ENCODE measurements around the gene SEC24D.

DNA sequence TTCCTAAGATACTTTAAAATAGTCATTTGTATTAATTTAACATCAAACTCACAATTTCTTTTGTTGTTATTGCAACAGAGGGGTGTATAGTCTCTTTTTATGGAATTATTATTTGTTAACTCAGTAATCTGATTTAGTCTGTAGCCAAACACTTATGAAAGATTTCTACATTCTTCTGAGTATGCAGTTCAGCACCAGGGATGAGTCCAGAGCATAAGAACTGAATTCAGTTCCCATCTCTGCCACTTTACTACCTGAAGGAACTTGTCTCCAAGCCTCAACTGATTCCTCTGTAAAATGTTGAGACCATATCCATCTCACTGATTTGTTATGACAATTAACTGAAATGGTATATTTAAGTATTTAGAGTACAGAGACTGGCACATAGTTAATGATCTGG, 105.2 kb downstream of the SEC24D start:
- TF ChIP-seq POLR2A (IDR thresholded peaks at IDR 0.05; ENCODE audit: control extremely low read depth in 1 of 2, low read depth in 2 of 2, low read length in 2 of 2), result no peak
- TF ChIP-seq, protein P1, sequence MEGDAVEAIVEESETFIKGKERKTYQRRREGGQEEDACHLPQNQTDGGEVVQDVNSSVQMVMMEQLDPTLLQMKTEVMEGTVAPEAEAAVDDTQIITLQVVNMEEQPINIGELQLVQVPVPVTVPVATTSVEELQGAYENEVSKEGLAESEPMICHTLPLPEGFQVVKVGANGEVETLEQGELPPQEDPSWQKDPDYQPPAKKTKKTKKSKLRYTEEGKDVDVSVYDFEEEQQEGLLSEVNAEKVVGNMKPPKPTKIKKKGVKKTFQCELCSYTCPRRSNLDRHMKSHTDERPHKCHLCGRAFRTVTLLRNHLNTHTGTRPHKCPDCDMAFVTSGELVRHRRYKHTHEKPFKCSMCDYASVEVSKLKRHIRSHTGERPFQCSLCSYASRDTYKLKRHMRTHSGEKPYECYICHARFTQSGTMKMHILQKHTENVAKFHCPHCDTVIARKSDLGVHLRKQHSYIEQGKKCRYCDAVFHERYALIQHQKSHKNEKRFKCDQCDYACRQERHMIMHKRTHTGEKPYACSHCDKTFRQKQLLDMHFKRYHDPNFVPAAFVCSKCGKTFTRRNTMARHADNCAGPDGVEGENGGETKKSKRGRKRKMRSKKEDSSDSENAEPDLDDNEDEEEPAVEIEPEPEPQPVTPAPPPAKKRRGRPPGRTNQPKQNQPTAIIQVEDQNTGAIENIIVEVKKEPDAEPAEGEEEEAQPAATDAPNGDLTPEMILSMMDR (IDR thresholded peaks at IDR 0.05; ENCODE audit: control extremely low read depth in 1 of 3, insufficient read depth in 1 of 3, low read depth in 1 of 3, low read length in 3 of 3), result no peak
- TF ChIP-seq, protein P2, sequence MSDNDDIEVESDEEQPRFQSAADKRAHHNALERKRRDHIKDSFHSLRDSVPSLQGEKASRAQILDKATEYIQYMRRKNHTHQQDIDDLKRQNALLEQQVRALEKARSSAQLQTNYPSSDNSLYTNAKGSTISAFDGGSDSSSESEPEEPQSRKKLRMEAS (IDR thresholded peaks at IDR 0.05), result no peak
- TF ChIP-seq RBBP5 (IDR thresholded peaks at IDR 0.05; ENCODE audit: borderline replicate concordance, low read depth, low read length), result no peak
- no peak for TF ChIP-seq JUN (IDR thresholded peaks at IDR 0.05; ENCODE audit: low read depth, low read length)
- TF ChIP-seq JUND (IDR thresholded peaks at IDR 0.05; ENCODE audit: low read length), result no peak
- no peak for TF ChIP-seq NRF1 (IDR thresholded peaks at IDR 0.05; ENCODE audit: low read depth, low read length)
